GM23338 (cell line): ENCODE data around the gene TFAP2B. TPM values are rescaled to one million over a fixed set of nuclear protein-coding genes. Genes with fewer than 3 reads are reported as not detected.

ENCODE experiments used
- ATAC-seq: fragments of 200-7000 bp; cut with Tn5 transposase; 3 replicates; pipeline ENCODE4 v1.9.1; 2020
- DNase-seq: peaks from one replicate; pipeline ENCODE4 v3.0.0-alpha.2; 2015; ENCODE audit warnings: low spot score
- H2AFZ ChIP-seq: fragments of 200-600 bp; sonication (generic); 2 replicates; pipeline ENCODE4 v1.8.0; 2016; ENCODE audit warnings: antibody characterized with exemption, mild to moderate bottlenecking, moderate library complexity
- H3F3A ChIP-seq: fragments of 200-600 bp; sonication (generic); replicated peaks from 2 replicates; pipeline ENCODE4 v1.8.0; 2017; ENCODE audit warnings: antibody characterized with exemption, mixed run types, low read depth
- H3K27ac ChIP-seq: fragments of 200-600 bp; sonication (generic); 2 replicates; pipeline ENCODE4 v1.6.1; 2016; ENCODE audit warnings: low read depth
- H3K27me3 ChIP-seq: fragments of 200-600 bp; sonication (generic); 2 replicates; pipeline ENCODE4 v1.8.0; 2016; ENCODE audit warnings: mild to moderate bottlenecking, mixed run types, moderate library complexity; ENCODE audit not compliant: insufficient read depth
- H3K36me3 ChIP-seq: fragments of 200-600 bp; sonication (generic); 2 replicates; pipeline ENCODE4 v1.8.0; 2016; ENCODE audit warnings: mild to moderate bottlenecking; ENCODE audit not compliant: insufficient read depth
- H3K4me1 ChIP-seq: fragments of 200-600 bp; sonication (generic); 2 replicates; pipeline ENCODE4 v1.8.0; 2016; ENCODE audit warnings: mild to moderate bottlenecking, moderate library complexity; ENCODE audit not compliant: insufficient read depth
- H3K4me2 ChIP-seq: fragments of 200-600 bp; sonication (generic); 2 replicates; pipeline ENCODE4 v1.7.1; 2017; ENCODE audit warnings: mixed run types
- H3K4me3 ChIP-seq: fragments of 200-600 bp; sonication (generic); 2 replicates; pipeline ENCODE4 v1.6.1; 2016; ENCODE audit warnings: mixed run types
- H3K79me2 ChIP-seq: fragments of 200-600 bp; sonication (generic); replicated peaks from 2 replicates; pipeline ENCODE4 v1.8.0; 2017; ENCODE audit warnings: mild to moderate bottlenecking; ENCODE audit not compliant: insufficient read depth
- H3K9me2 ChIP-seq: fragments of 200-600 bp; sonication (generic); 2 replicates; pipeline ENCODE4 v1.8.0; 2017; ENCODE audit not compliant: insufficient read depth
- H4K20me1 ChIP-seq: fragments of 200-600 bp; sonication (generic); replicated peaks from 2 replicates; pipeline ENCODE4 v1.8.0; 2017; ENCODE audit warnings: mild to moderate bottlenecking; ENCODE audit not compliant: insufficient read depth
- H3K27ac Mint-ChIP-seq: 2 replicates; pipeline ENCODE4 v1.8.0; 2020; ENCODE audit warnings: inconsistent platforms, mild to moderate bottlenecking, moderate library complexity, mixed read lengths
- H3K27me3 Mint-ChIP-seq: 3 replicates; pipeline ENCODE4 v1.8.0; 2022; ENCODE audit warnings: low read depth, mild to moderate bottlenecking, moderate library complexity, mixed read lengths, inconsistent platforms; ENCODE audit not compliant: insufficient read depth, poor library complexity
- H3K36me3 Mint-ChIP-seq: 3 replicates; pipeline ENCODE4 v1.8.0; 2021; ENCODE audit warnings: low read depth, mild to moderate bottlenecking, inconsistent platforms, moderate library complexity, mixed read lengths
- H3K4me1 Mint-ChIP-seq: 3 replicates; pipeline ENCODE4 v1.8.0; 2020; ENCODE audit warnings: mild to moderate bottlenecking, inconsistent platforms, mixed read lengths
- H3K4me3 Mint-ChIP-seq: 3 replicates; pipeline ENCODE4 v1.8.0; 2021; ENCODE audit warnings: moderate library complexity, mild to moderate bottlenecking, inconsistent platforms, mixed read lengths
- H3K9me3 Mint-ChIP-seq: 3 replicates; pipeline ENCODE4 v1.8.0; 2020; ENCODE audit warnings: moderate library complexity, mild to moderate bottlenecking, inconsistent platforms, mixed read lengths
- CREB1 ChIP-seq: fragments of 250-450 bp; sonication (Bioruptor Pico); IDR thresholded peaks from 2 replicates; pipeline ENCODE4 v1.5.0; 2020; ENCODE audit warnings: low read depth, mild to moderate bottlenecking, moderate library complexity
- CTCF ChIP-seq, 2 experiments: fragments of 200-600 bp in 1 of 2; sonication (generic) in 1 of 2; conservative IDR thresholded peaks; 2 replicates each; pipeline versions ENCODE4 v1.5.1 to v1.6.1; 2016 to 2017; ENCODE audit warnings: antibody characterized with exemption in 2 of 2, low read depth in 2 of 2, mild to moderate bottlenecking in 2 of 2, moderate library complexity in 1 of 2
- EZH2 ChIP-seq: fragments of 200-600 bp; sonication (generic); IDR thresholded peaks from one replicate; pipeline ENCODE4 v1.8.0; 2017; ENCODE audit warnings: antibody characterized with exemption, mild to moderate bottlenecking, low read depth; ENCODE audit not compliant: unreplicated experiment
- JUNB ChIP-seq: IDR thresholded peaks from one replicate; pipeline ENCODE4 v1.6.1; 2016; ENCODE audit warnings: antibody characterized with exemption; ENCODE audit not compliant: unreplicated experiment
- NANOG ChIP-seq: IDR thresholded peaks from 2 replicates; pipeline ENCODE4 v1.6.1; 2016; ENCODE audit warnings: antibody characterized with exemption, borderline replicate concordance
- REST ChIP-seq: IDR thresholded peaks from one replicate; pipeline ENCODE4 v1.6.1; 2018; ENCODE audit warnings: antibody characterized with exemption; ENCODE audit not compliant: unreplicated experiment
- STAT1 ChIP-seq: IDR thresholded peaks from one replicate; pipeline ENCODE4 v1.6.1; 2016; ENCODE audit warnings: antibody characterized with exemption; ENCODE audit not compliant: unreplicated experiment
- ZNF331 ChIP-seq: fragments of 250-450 bp; sonication (Bioruptor Pico); IDR thresholded peaks from 2 replicates; pipeline ENCODE4 v1.5.0; 2020; ENCODE audit warnings: low read depth, mild to moderate bottlenecking, moderate library complexity
- ZNF462 ChIP-seq: fragments of 250-450 bp; sonication (Bioruptor Pico); IDR thresholded peaks from 2 replicates; pipeline ENCODE4 v1.5.0; 2020; ENCODE audit warnings: mild to moderate bottlenecking, moderate library complexity
- polyA plus RNA-seq: library from polyadenylated mRNA; unstranded; fragments of >200 nt; fragmentation: Nextera tagmentation; extraction: Ambion mirVana; gene quantifications from 2 replicates; pipeline ENCODE4 v1.2.1, GENCODE V29; 2016
- total RNA-seq: library from RNA; depleted of rRNA; stranded (reverse); fragments of >200 nt; shearing (Covaris generic); gene quantifications from 2 replicates; pipeline ENCODE4 v1.2.3, GENCODE V29; 2014

The TFAP2B gene
- total and polyA plus RNA-seq, 2 experiments from 2014 or later: not detected

GRCh38 chr6:50890579-50890978 is 71.9 kb downstream of the TFAP2B start:
- no peaks in the 10 kb centered on the region for H3K9me2 ChIP-seq
- Mint-ChIP-seq H3K9me3 (peaks cover 5% of the 10 kb centered on the region), H3K36me3 (peaks cover 3% of the 10 kb centered on the region; the same call in 1 of the 3 replicates), H3K27ac (0 out of 2 replicates have a peak overlapping the region, but pooled peaks have one; percentile 41), H3K4me3 (no peak overlapping the region), H3K27me3 (no peaks in the 10 kb centered on the region), H3K4me1 (peaks cover 26% of the 10 kb centered on the region; the same call in 2 of the 3 replicates)
- no peaks in the 10 kb centered on the region for H3K27me3 ChIP-seq
- ATAC-seq: no peak
- H3K4me3 ChIP-seq: no peak overlapping the region
- peaks cover 25% of the 10 kb centered on the region for H3K4me1 ChIP-seq
- no peak for DNase-seq
- H4K20me1 ChIP-seq: no peaks in the 10 kb centered on the region
- H2AFZ ChIP-seq: no peak overlapping the region
- no peaks in the 10 kb centered on the region for H3K79me2 ChIP-seq
- H3K27ac ChIP-seq: no peak overlapping the region
- no peaks in the 10 kb centered on the region for H3F3A ChIP-seq
- H3K36me3 ChIP-seq: no peaks in the 10 kb centered on the region
- TF ChIP-seq NANOG (no peak), CREB1 (CRISPR knock-in tag) (no peak), STAT1 (no peak), REST (no peak), EZH2 (no peak), ZNF331 (CRISPR knock-in tag) (no peak), JUNB (no peak), ZNF462 (CRISPR knock-in tag) (no peak), CTCF (conservative IDR thresholded peaks at IDR 0.05; ENCODE audit: low read depth in 2 of 2) (no peak)
- H3K4me2 ChIP-seq: peak overlapping the region; percentile 5; the same call in 1 of the 2 replicates
